Measurements from ENCODE around the gene PDGFD.

DNA sequence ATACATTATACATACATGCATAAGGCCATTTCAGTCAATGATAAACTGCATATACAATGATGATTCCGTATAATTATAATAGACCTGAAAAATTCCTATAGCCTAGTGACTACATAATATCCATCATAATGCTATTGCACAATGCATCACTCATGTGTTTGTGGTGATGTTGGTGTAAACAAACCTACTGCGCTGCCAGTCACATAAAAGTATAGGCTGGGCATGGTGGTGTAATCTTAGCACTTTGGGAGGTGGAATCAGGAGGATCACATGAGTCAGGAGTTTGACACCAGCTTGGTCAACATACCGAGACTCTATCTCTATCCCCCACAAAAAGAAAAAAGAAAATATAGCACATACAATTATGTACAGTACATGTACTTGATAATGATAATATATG is 291.2 kb downstream of the PDGFD start:
- TF ChIP-seq, protein P1, sequence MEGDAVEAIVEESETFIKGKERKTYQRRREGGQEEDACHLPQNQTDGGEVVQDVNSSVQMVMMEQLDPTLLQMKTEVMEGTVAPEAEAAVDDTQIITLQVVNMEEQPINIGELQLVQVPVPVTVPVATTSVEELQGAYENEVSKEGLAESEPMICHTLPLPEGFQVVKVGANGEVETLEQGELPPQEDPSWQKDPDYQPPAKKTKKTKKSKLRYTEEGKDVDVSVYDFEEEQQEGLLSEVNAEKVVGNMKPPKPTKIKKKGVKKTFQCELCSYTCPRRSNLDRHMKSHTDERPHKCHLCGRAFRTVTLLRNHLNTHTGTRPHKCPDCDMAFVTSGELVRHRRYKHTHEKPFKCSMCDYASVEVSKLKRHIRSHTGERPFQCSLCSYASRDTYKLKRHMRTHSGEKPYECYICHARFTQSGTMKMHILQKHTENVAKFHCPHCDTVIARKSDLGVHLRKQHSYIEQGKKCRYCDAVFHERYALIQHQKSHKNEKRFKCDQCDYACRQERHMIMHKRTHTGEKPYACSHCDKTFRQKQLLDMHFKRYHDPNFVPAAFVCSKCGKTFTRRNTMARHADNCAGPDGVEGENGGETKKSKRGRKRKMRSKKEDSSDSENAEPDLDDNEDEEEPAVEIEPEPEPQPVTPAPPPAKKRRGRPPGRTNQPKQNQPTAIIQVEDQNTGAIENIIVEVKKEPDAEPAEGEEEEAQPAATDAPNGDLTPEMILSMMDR (IDR thresholded peaks at IDR 0.05): no peak
- no peak for TF ChIP-seq POLR2A (IDR thresholded peaks at IDR 0.05)
- no peak for TF ChIP-seq EP300 (IDR thresholded peaks at IDR 0.05)

All from ovary (tissue), 3 donors.